ENCODE data around the gene TMOD1.
"Not testable (repeated sequence)": the region's sequence is repeated elsewhere in the genome, so short reads cannot be mapped to it uniquely, and the experiment has no call there.

TMOD1 gene

GRCh38 chr9:97565262-97565661 lies 63.8 kb downstream of the TMOD1 start:
- DNase-seq (ENCODE audit: low spot score): no peak

DNA sequence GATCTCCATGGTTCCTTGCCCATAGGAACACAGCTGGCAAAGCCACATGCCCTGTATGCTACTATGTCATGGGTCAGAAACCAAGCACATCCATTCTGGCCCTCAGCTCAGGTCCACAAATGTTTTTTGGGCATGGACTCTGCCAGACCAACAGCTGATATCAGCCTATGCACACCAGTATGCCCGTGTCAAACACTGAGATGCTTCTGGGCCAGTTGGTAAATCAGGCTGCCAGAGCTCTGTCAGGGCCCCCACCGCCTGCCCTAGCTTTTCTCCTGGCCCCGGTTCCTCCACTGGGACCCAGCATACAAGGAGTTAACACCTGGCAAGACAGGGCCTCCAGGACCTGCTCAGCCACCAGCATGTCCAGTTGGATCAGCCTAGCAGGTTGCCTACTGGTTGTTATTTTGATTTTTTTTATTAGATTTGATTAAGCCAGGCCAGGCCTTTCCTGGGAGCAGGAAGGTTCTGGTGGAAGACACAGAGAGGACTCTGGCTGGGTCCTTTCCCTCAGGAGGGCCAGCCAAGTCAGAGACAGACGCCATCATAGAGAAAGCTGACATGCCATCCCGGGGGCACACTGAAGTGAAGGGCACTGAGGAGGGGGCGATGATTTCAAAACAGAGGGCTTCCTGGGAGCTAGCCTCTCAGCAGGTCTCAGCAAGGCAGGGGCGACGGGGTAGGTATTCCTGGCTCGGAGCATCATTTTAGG lies 65.9 kb downstream of the TMOD1 start:
- DNase-seq (ENCODE audit: low spot score): no peak

- no peak for DNase-seq (ENCODE audit: low spot score)
Measured at GRCh38 chr9:97567894-97568202, 66.4 kb downstream of the TMOD1 start.

- DNase-seq (ENCODE audit: low spot score): no peak
Measured at GRCh38 chr9:97568461-97569275, 67.2 kb downstream of the TMOD1 start.

GRCh38 chr9:97570899-97571298 lies 69.4 kb downstream of the TMOD1 start:
- no peak for DNase-seq (ENCODE audit: low spot score)

DNA sequence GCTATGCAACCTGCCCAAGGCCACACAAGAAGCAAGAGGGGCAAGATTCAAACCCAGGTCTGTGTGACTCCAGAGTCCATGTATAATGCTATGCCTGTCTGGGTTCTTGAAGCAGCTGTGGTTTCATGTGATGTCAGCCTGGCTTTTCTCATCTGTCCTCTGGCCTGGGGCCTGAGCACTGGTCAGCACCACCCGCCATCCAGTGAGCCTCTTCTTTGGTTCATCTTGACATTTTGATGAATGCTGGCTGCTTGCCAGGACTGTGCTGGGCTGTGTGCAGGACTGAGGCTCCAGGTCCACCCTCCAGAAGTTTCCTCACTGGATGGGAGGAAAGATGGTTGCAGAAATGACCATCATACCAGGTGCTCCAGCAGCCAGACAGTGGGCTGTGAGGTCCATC lies 70.2 kb downstream of the TMOD1 start:
- no peak for DNase-seq (ENCODE audit: low spot score)

DNA sequence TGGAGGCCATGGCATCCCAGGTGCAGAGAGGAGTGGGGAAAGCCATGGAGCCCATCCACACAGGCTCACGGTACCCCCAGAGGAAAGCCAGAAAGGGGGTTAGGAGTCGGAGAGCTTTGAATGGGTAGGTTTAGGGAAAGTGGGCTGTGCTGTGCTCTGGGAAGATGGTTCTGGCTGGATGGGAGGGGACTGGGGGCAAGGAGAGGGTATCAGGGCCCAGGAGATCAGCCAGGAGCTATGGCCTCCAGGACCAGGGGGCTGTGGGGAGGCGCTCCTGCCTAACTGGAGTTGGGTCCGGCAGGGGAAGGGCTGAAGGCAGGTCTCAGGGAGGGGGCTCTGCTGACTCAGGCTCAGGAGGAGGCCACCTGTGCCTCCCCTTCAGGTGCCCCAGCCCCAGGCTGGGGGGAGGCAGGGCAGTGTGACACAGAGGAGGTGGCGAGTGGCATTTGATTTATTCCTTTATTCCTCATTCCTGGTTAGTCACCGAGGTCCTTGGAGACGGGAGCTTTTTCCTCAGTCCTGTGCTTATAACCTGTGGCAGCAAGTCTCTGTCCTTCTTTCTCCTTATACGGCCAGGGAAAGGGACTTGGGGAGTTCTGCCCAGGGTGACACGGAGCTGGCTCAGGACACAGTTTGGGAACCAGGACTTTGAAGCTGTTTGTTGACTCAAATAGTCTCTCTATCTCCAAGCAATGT lies 70.9 kb downstream of the TMOD1 start:
- no peak for DNase-seq (ENCODE audit: low spot score)

DNA sequence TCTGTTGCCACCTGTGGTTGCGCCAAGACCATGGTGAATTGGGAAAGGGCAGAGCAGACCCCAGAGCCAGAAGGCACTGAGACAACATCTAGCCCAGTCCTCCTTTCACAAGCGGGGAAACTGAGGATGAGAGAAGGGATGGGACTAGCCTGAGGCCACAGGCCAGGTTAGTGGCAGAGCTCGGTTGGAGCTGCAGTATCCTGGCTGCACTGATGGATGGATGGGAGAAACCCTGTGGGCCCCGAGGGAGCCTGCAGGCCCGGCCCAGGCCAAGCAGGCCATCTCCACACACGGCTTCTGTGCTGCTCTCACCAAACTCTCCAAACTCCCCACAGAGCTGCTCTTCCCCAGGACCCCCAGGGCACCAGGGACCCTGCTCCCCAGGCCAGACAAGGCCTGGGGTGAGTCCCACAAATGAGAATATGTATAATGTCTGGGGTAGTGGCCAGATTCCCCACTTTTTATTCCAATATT lies 71.5 kb downstream of the TMOD1 start:
- no peak for DNase-seq (ENCODE audit: low spot score)

GRCh38 chr9:97573482-97574073 lies 72.1 kb downstream of the TMOD1 start:
- DNase-seq (ENCODE audit: low spot score): no peak

GRCh38 chr9:97574101-97574571 lies 72.7 kb downstream of the TMOD1 start:
- not testable (repeated sequence) for DNase-seq (ENCODE audit: low spot score)

DNA sequence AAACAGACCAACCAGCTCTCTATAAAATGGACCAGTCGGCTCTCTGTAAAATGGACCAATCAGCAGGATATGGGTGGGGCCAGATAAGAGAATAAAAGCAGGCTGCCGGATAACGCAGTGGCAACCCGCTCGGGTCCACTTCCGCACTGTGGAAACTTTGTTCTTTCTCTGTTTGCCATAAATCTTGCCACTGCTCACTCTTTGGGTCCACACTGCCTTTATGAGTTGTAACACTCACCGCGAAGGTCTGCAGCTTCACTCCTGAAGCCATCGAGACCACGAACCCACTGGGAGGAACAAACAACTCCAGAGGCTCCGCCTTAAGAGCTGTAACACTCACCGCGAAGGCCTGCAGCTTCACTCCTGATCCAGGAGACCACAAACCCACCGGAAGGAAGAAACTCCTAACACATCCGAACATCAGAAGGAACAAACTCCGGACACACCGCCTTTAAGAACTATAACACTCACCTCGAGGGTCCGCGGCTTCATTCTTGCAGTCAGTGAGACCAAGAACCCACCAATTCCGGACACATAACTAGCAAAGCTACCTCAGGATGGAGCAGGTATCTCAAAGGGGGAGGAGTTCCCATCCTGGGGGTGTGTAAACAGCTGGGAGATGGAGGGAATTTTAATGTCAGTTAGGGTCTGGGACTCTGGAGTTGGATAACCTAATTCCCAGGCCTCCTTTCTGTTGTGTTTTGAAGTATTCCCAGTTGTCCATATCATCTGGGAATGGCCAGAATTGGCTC lies 73.6 kb downstream of the TMOD1 start:
- DNase-seq (ENCODE audit: low spot score): peak; percentile 4

GRCh38 chr9:97575673-97576200 lies 74.3 kb downstream of the TMOD1 start:
- no peak for DNase-seq (ENCODE audit: low spot score)

DNA sequence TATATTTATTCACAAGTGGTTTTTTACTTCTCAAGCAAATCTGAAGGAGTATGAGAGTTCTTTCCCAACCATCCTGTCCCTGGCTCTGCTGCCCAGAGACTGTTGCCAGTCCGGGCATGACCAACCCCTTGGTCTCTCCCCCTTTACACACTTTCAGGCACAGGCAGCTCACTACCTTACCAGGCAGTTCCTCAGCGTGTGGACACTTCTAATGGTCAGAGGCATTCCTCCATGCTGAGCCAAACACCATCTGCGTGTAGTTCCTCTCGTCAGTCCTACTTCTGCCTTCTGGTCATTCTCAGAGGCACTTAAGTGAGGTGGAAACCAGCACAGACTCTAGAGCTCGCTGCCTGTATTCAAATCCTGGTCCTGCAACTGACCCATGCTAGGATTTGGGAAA lies 75.6 kb downstream of the TMOD1 start:
- DNase-seq (ENCODE audit: low spot score): no peak

- no peak for DNase-seq (ENCODE audit: low spot score)
Measured at GRCh38 chr9:97578846-97579245, 77.4 kb downstream of the TMOD1 start.

GRCh38 chr9:97579914-97580313 lies 78.4 kb downstream of the TMOD1 start:
- DNase-seq (ENCODE audit: low spot score): no peak

DNA sequence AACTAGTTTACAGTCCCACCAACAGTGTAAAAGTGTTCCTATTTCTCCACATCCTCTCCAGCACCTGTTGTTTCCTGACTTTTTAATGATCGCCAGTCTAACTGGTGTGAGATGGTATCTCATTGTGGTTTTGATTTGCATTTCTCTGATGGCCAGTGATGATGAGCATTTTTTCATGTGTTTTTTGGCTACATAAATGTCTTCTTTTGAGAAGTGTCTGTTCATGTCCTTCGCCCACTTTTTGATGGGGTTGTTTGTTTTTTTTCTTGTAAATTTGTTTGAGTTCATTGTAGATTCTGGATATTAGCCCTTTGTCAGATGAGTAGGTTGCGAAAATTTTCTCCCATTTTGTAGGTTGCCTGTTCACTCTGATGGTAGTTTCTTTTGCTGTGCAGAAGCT lies 80.1 kb downstream of the TMOD1 start:
- DNase-seq (ENCODE audit: low spot score): not testable (repeated sequence)

GRCh38 chr9:97584778-97585177 lies 83.3 kb downstream of the TMOD1 start:
- DNase-seq (ENCODE audit: low spot score): not testable (repeated sequence)

- DNase-seq (ENCODE audit: low spot score): not testable (repeated sequence)
Measured at GRCh38 chr9:97586909-97587308, 85.4 kb downstream of the TMOD1 start.

DNA sequence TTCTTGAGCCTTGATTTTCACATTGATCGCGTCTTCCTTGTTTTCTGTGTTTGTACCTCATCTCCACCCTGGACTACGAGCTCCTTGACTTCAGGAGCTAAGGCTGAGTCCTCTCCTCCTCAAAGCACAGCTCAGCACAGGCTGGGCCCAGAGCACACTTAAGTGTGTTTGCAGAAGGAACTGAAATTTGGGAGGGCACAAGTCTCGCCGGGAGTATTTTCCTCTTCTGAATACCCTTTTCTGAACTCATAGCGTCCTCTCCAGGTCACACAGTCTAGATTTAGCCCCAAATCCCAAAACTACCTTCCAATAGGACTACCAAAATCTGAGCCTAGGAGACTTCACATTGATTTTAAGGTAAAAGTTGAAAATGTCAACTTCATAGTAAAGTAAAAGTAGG lies 90.1 kb downstream of the TMOD1 start:
- no peak for DNase-seq (ENCODE audit: low spot score)

- DNase-seq (ENCODE audit: low spot score): no peak
Measured at GRCh38 chr9:97592126-97592525, 90.7 kb downstream of the TMOD1 start.

GRCh38 chr9:97593960-97594359 lies 92.5 kb downstream of the TMOD1 start:
- no peak for DNase-seq (ENCODE audit: low spot score)
